GM23338 (cell line): ENCODE measurements around the gene ARHGAP9. TPM values are rescaled to one million over a fixed set of nuclear protein-coding genes. Genes with fewer than 3 reads are reported as not detected.

Source experiments
- ATAC-seq: fragments of 200-7000 bp; cut with Tn5 transposase; 3 replicates; pipeline ENCODE4 v1.9.1; 2020
- DNase-seq: peaks from one replicate; pipeline ENCODE4 v3.0.0-alpha.2; 2015; ENCODE audit warnings: low spot score
- H2AFZ ChIP-seq: fragments of 200-600 bp; sonication (generic); 2 replicates; pipeline ENCODE4 v1.8.0; 2016; ENCODE audit warnings: antibody characterized with exemption, mild to moderate bottlenecking, moderate library complexity
- H3F3A ChIP-seq: fragments of 200-600 bp; sonication (generic); replicated peaks from 2 replicates; pipeline ENCODE4 v1.8.0; 2017; ENCODE audit warnings: antibody characterized with exemption, mixed run types, low read depth
- H3K27ac ChIP-seq: fragments of 200-600 bp; sonication (generic); 2 replicates; pipeline ENCODE4 v1.6.1; 2016; ENCODE audit warnings: low read depth
- H3K27me3 ChIP-seq: fragments of 200-600 bp; sonication (generic); 2 replicates; pipeline ENCODE4 v1.8.0; 2016; ENCODE audit warnings: mild to moderate bottlenecking, mixed run types, moderate library complexity; ENCODE audit not compliant: insufficient read depth
- H3K36me3 ChIP-seq: fragments of 200-600 bp; sonication (generic); 2 replicates; pipeline ENCODE4 v1.8.0; 2016; ENCODE audit warnings: mild to moderate bottlenecking; ENCODE audit not compliant: insufficient read depth
- H3K4me1 ChIP-seq: fragments of 200-600 bp; sonication (generic); 2 replicates; pipeline ENCODE4 v1.8.0; 2016; ENCODE audit warnings: mild to moderate bottlenecking, moderate library complexity; ENCODE audit not compliant: insufficient read depth
- H3K4me2 ChIP-seq: fragments of 200-600 bp; sonication (generic); 2 replicates; pipeline ENCODE4 v1.7.1; 2017; ENCODE audit warnings: mixed run types
- H3K4me3 ChIP-seq: fragments of 200-600 bp; sonication (generic); 2 replicates; pipeline ENCODE4 v1.6.1; 2016; ENCODE audit warnings: mixed run types
- H3K79me2 ChIP-seq: fragments of 200-600 bp; sonication (generic); replicated peaks from 2 replicates; pipeline ENCODE4 v1.8.0; 2017; ENCODE audit warnings: mild to moderate bottlenecking; ENCODE audit not compliant: insufficient read depth
- H3K9me2 ChIP-seq: fragments of 200-600 bp; sonication (generic); 2 replicates; pipeline ENCODE4 v1.8.0; 2017; ENCODE audit not compliant: insufficient read depth
- H4K20me1 ChIP-seq: fragments of 200-600 bp; sonication (generic); replicated peaks from 2 replicates; pipeline ENCODE4 v1.8.0; 2017; ENCODE audit warnings: mild to moderate bottlenecking; ENCODE audit not compliant: insufficient read depth
- H3K27ac Mint-ChIP-seq: 2 replicates; pipeline ENCODE4 v1.8.0; 2020; ENCODE audit warnings: inconsistent platforms, mild to moderate bottlenecking, moderate library complexity, mixed read lengths
- H3K27me3 Mint-ChIP-seq: 3 replicates; pipeline ENCODE4 v1.8.0; 2022; ENCODE audit warnings: low read depth, mild to moderate bottlenecking, moderate library complexity, mixed read lengths, inconsistent platforms; ENCODE audit not compliant: insufficient read depth, poor library complexity
- H3K36me3 Mint-ChIP-seq: 3 replicates; pipeline ENCODE4 v1.8.0; 2021; ENCODE audit warnings: low read depth, mild to moderate bottlenecking, inconsistent platforms, moderate library complexity, mixed read lengths
- H3K4me1 Mint-ChIP-seq: 3 replicates; pipeline ENCODE4 v1.8.0; 2020; ENCODE audit warnings: mild to moderate bottlenecking, inconsistent platforms, mixed read lengths
- H3K4me3 Mint-ChIP-seq: 3 replicates; pipeline ENCODE4 v1.8.0; 2021; ENCODE audit warnings: moderate library complexity, mild to moderate bottlenecking, inconsistent platforms, mixed read lengths
- H3K9me3 Mint-ChIP-seq: 3 replicates; pipeline ENCODE4 v1.8.0; 2020; ENCODE audit warnings: moderate library complexity, mild to moderate bottlenecking, inconsistent platforms, mixed read lengths
- CREB1 ChIP-seq: fragments of 250-450 bp; sonication (Bioruptor Pico); IDR thresholded peaks from 2 replicates; pipeline ENCODE4 v1.5.0; 2020; ENCODE audit warnings: low read depth, mild to moderate bottlenecking, moderate library complexity
- EZH2 ChIP-seq: fragments of 200-600 bp; sonication (generic); IDR thresholded peaks from one replicate; pipeline ENCODE4 v1.8.0; 2017; ENCODE audit warnings: antibody characterized with exemption, mild to moderate bottlenecking, low read depth; ENCODE audit not compliant: unreplicated experiment
- EZH2phosphoT487 ChIP-seq: fragments of 200-600 bp; sonication (generic); IDR thresholded peaks from one replicate; pipeline ENCODE4 v1.8.1; 2018; ENCODE audit warnings: antibody characterized with exemption; ENCODE audit not compliant: unreplicated experiment
- POLR2AphosphoS5 ChIP-seq: IDR thresholded peaks from 2 replicates; pipeline ENCODE4 v1.6.1; 2016; ENCODE audit warnings: antibody characterized with exemption, low read depth
- ZNF114 ChIP-seq: fragments of 250-450 bp; sonication (Bioruptor Pico); IDR thresholded peaks from 2 replicates; pipeline ENCODE4 v1.5.0; 2020; ENCODE audit warnings: mild to moderate bottlenecking, moderate library complexity
- polyA plus RNA-seq: library from polyadenylated mRNA; unstranded; fragments of >200 nt; fragmentation: Nextera tagmentation; extraction: Ambion mirVana; gene quantifications from 2 replicates; pipeline ENCODE4 v1.2.1, GENCODE V29; 2016
- total RNA-seq: library from RNA; depleted of rRNA; stranded (reverse); fragments of >200 nt; shearing (Covaris generic); gene quantifications from 2 replicates; pipeline ENCODE4 v1.2.3, GENCODE V29; 2014
- TF ChIP-seq, protein P1 (sequence below): fragments of 250-450 bp; sonication (Bioruptor Pico); IDR thresholded peaks from 2 replicates; pipeline ENCODE4 v1.5.0; 2020; ENCODE audit warnings: mild to moderate bottlenecking, moderate library complexity

ARHGAP9 gene
- total and polyA plus RNA-seq, 2 experiments from 2014 or later, result 4.5 to 7.1 TPM

DNA sequence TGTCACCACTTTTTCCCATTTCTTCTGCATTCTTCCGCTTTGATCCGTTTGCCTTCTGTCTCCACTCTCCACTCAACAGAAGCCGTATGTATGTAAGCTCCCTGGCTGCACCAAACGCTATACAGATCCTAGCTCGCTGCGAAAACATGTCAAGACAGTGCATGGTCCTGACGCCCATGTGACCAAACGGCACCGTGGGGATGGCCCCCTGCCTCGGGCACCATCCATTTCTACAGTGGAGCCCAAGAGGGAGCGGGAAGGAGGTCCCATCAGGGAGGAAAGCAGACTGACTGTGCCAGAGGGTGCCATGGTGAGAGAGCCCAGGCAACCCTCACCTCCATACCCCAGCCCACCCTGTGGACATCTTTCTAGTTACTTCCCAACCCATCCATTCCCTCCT, 11.8 kb downstream of the ARHGAP9 start (continued):
- TF ChIP-seq, protein P1, sequence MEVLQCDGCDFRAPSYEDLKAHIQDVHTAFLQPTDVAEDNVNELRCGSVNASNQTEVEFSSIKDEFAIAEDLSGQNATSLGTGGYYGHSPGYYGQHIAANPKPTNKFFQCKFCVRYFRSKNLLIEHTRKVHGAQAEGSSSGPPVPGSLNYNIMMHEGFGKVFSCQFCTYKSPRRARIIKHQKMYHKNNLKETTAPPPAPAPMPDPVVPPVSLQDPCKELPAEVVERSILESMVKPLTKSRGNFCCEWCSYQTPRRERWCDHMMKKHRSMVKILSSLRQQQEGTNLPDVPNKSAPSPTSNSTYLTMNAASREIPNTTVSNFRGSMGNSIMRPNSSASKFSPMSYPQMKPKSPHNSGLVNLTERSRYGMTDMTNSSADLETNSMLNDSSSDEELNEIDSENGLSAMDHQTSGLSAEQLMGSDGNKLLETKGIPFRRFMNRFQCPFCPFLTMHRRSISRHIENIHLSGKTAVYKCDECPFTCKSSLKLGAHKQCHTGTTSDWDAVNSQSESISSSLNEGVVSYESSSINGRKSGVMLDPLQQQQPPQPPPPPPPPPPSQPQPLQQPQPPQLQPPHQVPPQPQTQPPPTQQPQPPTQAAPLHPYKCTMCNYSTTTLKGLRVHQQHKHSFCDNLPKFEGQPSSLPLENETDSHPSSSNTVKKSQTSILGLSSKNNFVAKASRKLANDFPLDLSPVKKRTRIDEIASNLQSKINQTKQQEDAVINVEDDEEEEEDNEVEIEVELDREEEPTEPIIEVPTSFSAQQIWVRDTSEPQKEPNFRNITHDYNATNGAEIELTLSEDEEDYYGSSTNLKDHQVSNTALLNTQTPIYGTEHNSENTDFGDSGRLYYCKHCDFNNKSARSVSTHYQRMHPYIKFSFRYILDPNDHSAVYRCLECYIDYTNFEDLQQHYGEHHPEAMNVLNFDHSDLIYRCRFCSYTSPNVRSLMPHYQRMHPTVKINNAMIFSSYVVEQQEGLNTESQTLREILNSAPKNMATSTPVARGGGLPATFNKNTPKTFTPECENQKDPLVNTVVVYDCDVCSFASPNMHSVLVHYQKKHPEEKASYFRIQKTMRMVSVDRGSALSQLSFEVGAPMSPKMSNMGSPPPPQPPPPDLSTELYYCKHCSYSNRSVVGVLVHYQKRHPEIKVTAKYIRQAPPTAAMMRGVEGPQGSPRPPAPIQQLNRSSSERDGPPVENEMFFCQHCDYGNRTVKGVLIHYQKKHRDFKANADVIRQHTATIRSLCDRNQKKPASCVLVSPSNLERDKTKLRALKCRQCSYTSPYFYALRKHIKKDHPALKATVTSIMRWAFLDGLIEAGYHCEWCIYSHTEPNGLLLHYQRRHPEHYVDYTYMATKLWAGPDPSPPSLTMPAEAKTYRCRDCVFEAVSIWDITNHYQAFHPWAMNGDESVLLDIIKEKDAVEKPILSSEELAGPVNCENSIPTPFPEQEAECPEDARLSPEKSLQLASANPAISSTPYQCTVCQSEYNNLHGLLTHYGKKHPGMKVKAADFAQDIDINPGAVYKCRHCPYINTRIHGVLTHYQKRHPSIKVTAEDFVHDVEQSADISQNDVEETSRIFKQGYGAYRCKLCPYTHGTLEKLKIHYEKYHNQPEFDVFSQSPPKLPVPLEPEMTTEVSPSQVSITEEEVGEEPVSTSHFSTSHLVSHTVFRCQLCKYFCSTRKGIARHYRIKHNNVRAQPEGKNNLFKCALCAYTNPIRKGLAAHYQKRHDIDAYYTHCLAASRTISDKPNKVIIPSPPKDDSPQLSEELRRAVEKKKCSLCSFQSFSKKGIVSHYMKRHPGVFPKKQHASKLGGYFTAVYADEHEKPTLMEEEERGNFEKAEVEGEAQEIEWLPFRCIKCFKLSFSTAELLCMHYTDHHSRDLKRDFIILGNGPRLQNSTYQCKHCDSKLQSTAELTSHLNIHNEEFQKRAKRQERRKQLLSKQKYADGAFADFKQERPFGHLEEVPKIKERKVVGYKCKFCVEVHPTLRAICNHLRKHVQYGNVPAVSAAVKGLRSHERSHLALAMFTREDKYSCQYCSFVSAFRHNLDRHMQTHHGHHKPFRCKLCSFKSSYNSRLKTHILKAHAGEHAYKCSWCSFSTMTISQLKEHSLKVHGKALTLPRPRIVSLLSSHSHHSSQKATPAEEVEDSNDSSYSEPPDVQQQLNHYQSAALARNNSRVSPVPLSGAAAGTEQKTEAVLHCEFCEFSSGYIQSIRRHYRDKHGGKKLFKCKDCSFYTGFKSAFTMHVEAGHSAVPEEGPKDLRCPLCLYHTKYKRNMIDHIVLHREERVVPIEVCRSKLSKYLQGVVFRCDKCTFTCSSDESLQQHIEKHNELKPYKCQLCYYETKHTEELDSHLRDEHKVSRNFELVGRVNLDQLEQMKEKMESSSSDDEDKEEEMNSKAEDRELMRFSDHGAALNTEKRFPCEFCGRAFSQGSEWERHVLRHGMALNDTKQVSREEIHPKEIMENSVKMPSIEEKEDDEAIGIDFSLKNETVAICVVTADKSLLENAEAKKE (CRISPR knock-in tag), result no peak

DNA sequence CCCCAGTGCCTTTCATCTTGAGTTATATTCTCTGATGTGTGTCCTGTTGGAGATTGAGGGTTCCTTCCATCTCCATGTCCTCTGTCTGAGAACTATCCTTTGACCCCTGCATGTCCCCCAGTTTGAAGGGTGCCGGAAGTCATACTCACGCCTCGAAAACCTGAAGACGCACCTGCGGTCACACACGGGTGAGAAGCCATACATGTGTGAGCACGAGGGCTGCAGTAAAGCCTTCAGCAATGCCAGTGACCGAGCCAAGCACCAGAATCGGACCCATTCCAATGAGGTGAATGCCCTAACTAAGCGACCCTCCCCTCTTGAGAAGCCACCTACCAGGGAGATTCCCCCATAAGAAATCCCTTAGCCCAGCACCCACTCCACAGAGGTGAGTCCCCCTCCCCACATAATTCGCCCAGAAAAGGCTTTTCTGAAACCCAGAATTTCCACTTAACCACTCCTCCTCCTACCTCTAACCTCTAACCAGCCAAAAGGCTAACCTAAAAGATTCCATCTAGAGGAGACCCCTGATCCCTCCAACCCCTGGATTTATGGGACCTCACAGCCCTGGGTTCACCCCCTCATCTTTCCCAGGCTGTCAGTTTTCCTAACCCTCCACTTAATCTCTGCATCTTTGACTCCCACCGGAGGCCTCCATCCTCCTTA, 12.3 kb downstream of the ARHGAP9 start:
- H3K4me3 Mint-ChIP-seq, result no peak overlapping the region; the same call in 2 of the 3 replicates
- peaks cover 20% of the 10 kb centered on the region for H3K27me3 Mint-ChIP-seq
- Histone ChIP-seq H3K4me1 (peaks cover 5% of the 10 kb centered on the region), H3K4me3 (no peak overlapping the region), H3K36me3 (no peaks in the 10 kb centered on the region), H3K79me2 (no peaks in the 10 kb centered on the region), H3K9me2 (no peaks in the 10 kb centered on the region), H3F3A (0 out of 2 replicates have a peak, but pooled peaks cover 3% of the 10 kb centered on the region), H4K20me1 (no peaks in the 10 kb centered on the region; the same call in 1 of the 2 replicates), H3K27me3 (peaks cover 6% of the 10 kb centered on the region; the same call in 1 of the 2 replicates), H3K27ac (no peak overlapping the region), H3K4me2 (no peak overlapping the region), H2AFZ (no peak overlapping the region)
- H3K36me3 Mint-ChIP-seq, result peaks cover 13% of the 10 kb centered on the region; the same call in 2 of the 3 replicates
- ATAC-seq (no peak), DNase-seq (no peak)
- H3K27ac Mint-ChIP-seq, result no peak overlapping the region
- peaks cover 11% of the 10 kb centered on the region for H3K4me1 Mint-ChIP-seq
- TF ChIP-seq POLR2AphosphoS5, result no peak
- TF ChIP-seq CREB1 (CRISPR knock-in tag), result no peak
- TF ChIP-seq EZH2, result no peak
- TF ChIP-seq ZNF114, result no peak
- TF ChIP-seq EZH2phosphoT487, result no peak
- H3K9me3 Mint-ChIP-seq, result no peaks in the 10 kb centered on the region; the same call in 2 of the 3 replicates
